Measurements from ENCODE around the gene LMNTD2.

LMNTD2 gene

DNA sequence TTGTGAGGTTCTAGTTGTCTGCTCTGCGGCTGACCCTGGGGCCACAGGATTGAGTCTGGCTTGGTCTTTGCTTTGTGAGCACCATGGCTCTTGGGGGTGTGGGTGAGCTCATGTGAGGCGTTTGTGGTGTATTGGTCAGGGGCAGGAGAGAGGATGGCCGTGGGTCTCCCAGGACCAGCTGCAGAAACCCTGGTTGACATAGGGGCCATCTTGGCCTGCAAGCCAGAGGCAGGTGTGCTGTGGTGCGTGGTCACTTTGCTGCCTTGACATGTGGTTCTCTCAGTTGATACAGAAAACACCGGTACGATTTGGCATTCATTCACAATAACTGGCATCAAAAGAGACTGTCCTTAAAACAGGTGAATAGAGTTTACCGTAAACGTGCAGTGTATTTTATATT is 27.0 kb upstream of the LMNTD2 start:
- no peak for DNase-seq

DNA sequence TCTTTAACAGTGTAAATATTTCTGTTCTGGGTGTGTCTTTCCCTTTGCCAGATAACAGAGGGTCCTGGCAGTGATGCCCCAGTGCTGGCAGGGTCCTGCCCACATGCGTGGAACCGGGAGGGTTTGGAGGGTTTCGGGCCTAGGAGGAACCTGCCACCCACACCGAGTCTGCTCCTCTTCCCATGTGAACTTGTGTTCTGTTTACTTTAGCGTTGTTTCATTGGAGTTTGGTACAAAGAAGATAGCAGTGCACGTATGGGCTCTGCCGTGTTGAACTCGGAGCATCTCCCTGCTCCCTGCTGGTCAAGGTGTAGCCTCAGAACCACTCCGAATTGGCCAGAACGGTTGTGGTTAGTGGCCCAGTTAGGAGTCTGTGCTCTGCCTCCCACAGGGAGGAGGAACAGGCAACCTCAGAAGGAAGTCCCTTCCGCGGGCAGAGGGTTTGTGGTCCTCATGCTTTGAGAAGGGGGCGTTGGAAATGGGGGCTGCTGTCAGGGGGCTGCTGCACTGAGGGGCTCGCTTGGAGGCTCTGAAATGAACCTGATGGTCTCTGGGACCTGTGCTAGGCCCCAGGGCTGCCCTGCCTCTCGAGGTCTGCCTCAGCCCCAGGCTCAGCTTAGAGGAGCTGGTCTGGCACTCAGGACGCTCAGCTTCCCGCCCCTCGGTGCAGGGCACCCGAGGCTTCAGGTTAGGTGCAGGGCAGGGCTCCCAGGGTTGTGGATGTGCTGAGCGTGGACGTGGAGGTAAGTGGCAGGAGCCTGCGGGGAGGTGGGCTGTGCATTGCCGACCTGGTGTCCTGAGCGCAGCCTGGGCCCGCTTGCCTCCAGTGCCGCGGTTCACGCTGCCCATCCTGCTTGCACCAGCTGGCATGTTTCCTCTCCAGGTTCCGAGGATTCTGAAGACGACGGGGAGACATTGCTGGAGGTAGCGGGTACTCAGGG is 26.1 kb upstream of the LMNTD2 start:
- no peak for DNase-seq

DNA sequence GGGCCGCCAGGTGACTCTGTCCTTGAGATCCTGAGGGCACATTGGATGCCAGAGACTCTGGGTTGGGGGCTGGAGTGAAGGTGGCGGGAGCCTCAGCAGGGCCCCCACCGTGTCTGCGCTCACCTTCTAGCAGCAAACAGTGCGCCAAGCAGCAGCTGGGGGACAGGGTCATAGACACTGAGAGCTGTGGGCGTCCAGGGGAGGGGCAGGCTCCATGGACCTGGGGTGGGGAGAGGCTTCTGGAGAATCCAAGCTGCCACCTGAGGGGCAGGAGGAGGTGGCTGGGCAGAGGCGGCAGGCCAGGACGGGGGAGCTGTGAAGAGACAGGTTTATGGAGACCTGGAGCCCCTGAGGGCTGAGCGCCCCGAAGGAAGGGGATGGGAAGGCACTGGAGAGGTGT is 23.7 kb upstream of the LMNTD2 start:
- DNase-seq: no peak

DNA sequence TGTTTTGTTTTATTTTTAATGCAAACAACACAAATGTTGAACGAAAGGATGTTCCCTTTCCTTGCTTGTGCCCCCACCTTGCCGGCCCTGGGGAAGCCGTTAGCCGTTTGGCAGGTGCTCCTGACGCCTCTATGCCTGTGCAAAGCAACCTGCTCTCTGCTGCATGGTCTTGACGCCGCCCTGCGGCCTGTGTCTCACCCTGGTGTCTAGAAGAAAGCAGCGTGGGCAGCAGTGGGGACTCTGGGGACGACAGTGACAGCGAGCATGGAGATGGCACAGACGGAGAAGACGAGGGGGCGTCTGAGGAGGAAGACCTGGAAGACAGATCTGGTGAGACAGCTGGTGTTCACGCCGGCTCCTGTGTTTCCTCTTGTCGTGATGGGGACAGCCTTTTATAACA is 21.2 kb upstream of the LMNTD2 start:
- DNase-seq: no peak

DNA sequence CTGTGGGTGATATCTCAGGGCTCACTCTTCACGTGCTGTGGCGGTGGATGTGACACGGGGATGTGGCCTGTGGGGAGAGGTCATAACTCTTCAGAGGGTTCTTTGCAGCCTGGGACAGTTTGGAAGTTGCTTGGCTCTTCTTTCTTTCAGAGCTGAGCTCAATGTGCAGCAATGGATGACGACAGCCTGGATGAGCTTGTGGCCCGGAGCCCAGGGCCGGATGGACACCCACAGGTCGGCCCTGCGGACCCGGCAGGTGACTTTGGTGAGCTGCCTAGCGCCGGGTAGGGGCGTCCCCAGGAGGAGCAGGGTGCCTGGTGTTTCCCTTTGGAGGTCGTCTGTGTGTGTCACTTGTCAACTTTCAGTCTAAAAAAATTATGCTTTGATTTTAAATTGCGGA is 20.8 kb upstream of the LMNTD2 start:
- no peak for DNase-seq

DNA sequence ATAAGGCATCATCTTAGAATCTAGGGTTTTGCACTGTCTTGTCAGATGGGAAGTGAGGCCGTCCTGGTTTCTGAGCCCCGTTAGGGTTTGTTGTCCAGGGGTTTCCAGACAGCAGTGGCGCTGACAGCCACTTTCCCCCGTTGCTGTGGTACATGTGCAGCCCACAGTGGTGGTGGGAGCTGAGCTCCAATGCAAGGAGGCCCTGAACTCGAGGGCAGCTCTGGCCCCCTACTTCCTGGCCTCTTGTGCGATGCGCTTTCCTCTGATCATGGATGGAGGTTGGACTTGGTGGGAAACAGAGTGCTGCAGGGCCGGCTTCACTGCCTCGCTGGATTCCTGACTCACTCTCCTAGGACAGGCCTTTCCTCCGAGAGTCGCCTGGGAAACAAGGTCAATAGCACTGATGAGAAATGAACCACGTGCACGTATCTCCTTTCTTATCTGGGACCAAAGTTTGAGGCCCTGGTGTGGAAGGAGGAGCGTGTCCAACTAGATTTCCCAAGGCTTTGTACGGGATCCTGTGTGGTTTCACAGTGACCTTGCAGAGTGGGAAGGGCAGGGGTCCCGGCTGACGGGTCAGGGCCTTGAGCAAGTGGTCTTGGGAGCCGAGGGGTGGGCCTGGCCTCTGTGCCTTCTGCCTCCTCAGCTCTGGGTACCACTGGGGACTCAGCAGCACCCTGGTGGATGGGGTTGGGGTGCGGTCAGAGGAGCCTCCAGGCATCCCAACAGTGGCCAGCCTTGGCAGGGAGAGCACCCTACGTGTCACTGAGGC is 19.5 kb upstream of the LMNTD2 start:
- DNase-seq: no peak

DNA sequence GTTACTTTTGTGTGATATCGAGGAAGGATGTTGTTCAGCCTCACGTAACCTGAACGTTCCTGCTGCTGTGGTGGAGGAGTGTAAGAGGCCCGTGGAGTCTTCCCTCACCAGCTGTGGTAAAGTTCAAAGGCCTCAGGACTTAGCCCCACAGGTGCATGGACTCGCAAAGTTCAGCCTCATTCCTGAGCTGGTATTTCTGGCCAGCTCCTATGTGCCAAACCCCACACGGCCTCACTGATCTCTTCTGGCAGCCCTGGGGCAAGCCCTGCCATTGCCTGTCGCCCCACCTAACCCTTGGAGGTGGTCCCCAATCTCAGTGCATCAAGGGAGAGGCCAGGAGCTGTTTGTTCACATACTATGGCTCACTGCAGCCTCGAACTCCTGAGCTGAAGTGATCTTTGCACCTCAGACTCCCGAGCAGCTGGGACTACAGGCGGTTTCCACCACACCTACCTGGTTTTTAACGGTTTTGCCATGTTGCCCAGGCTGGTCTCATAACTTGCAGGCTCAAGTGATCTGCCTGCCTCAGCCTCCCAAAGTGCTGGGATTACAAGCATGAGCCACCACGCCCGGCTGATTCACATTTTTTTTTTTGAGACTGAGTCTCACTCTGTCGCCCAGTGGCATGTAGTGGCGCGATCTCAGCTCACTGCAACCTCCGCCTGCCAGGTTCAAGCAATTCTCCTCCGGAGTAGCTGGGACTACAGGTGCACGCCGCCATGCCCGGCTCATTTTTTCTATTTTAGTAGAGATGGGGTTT is 17.9 kb upstream of the LMNTD2 start:
- no peak for DNase-seq

DNA sequence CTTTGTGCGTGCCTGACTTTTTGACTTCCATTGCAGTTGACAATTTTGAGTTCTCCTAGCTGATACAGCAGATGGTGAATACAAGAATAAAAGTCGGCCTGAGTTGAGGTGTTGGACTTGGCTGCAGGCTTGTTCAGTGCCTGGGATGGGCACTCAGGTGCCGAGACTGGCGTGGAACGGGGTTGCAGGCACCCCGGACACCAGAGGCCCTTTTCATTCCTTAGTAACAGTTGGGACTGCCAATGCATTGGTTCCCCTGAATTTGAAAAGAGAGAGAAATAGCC is 17.0 kb upstream of the LMNTD2 start:
- DNase-seq: no peak

DNA sequence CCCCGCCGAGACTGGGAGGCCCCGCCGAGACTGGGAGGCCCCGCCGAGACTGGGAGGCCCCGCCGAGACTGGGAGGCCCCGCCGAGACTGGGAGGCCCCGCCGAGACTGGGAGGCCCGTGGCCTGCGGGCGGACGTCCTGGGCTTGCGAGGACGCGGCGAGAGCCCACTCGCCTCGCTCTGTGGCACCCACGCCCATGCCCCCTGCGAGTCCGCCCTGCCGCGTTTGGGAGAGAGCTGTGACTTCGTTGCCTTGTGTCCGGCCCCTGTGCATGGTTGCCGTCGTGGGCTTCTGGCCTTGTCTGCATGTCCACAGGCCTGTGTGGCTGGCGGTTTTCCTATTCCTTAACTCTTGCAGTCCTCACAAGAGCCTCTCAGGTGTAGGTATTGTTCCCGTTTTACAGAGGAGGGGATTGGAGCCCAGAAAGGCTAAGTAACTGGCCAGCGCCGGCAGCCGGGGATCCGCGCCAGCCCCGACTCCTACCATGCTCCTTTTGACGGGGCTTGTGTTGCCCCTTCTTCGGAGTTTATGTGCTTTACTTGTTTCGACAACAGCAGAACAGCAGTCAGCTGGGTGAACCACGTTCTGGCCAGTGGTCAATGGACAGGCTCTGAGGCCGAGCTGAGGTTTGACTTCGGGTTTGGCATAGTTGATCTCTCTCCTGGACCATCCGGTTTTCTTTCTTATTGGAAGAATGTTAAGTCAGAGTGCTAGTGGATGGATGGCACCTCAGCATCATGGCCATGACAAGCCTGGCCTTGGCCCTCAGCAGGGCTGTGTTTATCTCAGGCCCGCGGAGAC is 16.5 kb upstream of the LMNTD2 start:
- no peak for DNase-seq

DNA sequence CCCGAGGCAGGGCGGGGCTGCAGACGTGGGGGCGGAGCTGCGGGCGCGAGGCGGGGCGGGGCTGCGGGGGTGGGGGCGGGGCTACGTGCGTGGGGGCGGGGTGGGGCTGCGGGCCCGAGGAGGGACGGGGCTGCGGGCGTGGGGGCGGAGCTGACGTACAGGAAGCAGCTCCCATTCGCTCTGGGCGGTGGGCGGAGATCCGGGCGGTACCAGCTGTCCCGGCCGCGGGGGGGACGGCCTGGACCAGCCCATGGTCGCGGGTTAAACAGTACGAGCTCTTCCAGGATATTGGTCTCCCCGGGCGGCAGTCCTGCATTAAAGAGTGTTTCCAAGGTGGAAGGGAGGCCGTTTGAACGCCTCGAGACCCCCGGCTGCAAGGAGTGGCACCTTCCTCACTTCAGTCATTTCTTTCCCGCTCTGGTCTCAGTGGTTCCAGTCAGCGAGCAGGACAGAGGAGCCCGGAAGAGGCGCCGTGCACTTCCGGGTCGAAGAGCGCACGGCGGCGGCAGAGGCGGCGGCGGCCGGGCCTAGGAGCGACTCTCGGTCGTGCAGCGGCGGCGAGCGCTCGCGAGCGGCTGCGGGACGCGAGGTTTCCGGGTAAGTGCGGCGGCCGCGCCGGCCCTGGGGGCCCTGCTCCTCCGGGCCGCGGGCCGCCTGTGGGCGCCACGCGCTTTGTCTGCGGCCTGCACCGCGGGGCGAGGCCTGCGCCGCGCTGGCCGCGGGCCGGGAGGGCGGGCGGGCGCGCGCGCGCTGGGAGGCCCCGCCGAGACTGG is 15.6 kb upstream of the LMNTD2 start, which contains the start of gene PHRF1:
TSS of gene PHRF1 (plus strand) at position 475 of the 773 bp plus-strand sequence. CDS start 5,043 bp downstream, outside the sequence.
- peak; percentile 96 for DNase-seq

DNA sequence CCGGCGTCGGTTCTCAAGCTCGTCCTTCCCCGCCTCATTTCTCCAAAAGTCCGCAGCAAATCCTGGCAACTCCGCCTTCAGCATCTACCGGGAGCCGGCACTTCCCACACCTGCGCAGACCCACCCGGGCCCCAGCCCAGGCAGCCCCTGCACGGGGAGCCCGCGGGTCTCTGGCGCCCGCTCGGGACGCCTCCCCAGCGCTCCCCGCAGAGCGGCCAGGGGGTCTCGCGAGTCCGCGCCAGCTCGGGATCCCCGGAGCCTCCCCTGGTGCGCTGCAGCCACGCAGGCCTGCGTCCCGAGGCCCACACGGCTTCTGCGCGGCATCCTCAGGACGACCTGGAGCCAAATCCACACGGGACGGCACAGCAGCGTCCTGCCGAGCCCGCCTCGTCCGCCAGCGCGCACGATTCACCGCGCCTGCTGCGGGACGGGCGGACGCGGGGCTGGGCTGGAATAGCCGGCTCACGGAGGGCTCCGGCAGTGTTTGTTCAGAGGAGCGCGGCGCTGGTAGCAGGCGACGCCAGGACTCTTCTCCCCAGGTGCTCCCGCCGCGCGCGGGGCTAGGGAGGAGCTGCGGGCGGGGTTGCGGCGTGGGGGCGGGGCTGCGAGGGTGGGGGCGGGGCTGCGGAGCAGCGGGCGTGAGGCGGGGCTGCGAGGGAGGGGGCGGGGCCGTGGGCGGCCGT is 14.9 kb upstream of the LMNTD2 start:
- DNase-seq: peak; percentile 80

DNA sequence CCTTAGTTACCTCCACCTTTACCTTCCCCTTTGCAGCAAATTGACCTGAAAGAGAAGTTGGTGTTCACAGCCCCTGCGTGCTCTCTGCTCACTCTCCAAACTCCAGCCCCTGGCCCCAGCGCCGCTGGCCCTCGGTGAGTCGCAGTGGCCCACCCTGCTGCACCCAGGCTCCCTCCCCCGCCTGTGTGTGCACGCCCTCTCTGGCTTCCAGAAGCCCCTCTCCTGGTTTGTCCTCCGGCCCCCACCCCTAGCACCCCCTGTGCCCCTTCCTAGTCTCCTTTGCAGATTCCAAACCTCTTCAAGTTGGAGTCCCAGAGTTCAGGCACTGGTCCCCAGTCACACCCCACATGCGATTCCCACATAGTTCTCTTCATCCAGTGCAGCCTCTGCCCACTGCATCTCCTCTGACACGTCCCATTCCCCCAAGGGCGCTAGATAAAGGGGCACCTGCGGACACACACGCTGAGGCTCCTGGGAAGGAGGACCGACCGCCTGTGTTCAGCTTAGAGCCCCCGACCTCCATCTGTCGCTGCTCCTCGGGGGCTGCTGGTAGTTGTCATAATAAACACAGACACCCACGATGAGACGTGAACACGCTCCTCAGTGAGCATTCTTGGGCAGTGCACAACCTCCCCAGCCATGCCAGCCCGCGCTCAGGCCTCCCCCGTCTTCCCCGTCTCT is 14.2 kb upstream of the LMNTD2 start:
- DNase-seq: no peak

DNA sequence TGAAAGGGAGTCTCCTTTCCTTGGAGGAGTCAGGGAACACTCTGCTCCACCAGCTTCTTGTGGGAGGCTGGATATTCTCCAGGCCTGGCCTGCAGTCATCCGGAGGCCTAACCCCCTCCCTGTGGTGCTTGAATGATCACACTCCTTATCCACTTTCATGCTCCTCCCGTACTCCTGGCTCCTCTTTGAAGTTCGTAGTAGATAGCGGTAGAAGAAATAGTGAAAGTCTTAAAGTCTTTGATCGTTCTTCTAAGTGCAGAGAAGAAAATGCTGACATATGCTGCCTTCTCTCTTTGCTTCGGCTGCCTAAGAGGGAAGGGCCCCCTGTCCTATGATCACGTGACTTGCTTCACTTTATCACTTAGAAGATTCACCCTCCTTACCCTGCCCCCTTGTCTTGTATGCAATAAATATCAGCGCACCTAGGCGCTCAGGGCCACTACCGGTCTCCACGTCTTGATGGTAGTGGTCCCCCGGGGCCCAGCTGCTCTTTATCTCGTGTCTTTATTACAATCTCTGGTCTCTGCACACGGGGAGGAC is 13.6 kb upstream of the LMNTD2 start:
- peak; percentile 64 for DNase-seq

DNA sequence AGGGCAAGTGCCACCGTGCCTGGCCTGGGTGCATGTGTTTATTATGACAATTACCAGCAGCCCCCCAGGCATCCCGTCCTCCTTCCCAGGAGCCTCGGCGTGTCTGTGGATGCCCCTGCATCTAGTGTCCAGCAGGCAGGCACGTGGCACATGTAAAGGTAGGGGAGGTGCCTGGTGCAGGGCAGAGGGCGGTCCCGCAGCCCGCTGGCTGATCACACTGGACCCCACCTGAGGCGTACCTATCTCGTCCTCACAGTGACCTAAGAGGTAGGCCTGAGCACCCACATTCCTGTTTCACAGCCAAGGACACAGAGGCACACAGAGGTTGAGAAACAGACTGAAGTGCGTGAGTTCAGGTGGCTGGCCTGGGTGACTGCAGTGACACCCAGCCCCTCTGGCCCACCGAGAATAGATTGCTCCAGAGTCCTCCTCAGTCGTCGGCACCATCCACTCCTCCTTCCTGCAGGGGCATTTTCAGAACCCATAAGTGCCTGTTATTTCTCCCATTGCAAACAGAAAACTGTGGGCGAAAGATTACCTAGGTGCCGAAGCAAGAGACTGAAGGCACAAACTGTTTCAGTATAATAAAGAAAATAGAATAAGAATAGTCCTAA is 12.7 kb upstream of the LMNTD2 start:
- DNase-seq: no peak

DNA sequence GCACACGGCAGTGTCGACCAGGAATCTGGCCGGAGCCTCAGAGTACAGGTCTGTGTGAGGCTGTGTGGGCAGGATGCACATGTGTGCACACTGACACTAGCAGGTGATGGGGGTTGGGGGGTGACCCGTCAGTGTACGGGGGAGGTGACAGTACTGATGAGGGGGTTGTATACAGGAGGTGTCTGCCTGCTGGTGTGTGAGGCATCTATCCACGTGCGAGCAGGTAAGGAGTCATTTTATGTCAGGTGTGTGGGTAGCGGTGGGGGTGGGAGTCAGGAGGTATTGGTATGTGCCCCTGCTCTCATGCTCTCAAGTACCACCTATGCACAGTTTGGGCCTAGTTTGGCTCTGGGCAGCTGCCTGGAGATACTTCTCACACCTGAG is 11.3 kb upstream of the LMNTD2 start:
- no peak for DNase-seq

DNA sequence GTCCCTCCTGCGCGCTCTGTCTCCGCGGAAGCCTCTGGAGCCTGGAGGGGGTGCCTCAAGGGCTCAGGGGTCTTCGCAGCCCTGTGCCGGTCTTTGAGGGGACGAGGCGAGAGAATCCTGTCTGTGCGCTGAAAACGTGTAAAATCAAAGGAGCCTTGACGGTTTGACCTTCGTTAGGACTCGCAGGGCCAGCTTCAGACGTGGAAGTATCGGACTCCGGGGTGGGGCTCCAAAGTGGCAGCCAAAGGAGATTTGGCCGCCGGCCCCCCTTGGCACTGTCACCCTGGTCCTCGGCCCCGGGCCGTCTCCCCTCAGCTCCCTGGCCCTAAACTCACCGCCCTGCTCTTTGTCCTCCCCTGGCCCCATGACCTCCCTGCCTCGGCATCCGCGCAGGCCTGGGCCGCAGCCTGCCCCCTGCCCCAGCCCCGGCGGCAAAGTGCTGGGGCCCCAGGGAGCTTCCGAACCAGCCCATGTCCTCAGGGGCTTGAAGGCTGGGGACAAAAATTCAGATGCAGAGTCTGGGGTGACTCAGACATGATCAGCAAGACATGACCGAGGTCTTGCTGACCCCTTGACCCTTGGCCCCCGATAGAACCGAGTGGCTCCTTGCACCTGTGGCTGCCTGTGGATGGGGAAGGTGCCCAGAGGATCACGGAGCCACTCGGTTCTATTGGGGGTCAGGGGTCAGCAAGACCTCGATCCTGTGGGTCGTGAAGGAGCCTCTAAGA is 8.8 kb upstream of the LMNTD2 start:
- DNase-seq: no peak

DNA sequence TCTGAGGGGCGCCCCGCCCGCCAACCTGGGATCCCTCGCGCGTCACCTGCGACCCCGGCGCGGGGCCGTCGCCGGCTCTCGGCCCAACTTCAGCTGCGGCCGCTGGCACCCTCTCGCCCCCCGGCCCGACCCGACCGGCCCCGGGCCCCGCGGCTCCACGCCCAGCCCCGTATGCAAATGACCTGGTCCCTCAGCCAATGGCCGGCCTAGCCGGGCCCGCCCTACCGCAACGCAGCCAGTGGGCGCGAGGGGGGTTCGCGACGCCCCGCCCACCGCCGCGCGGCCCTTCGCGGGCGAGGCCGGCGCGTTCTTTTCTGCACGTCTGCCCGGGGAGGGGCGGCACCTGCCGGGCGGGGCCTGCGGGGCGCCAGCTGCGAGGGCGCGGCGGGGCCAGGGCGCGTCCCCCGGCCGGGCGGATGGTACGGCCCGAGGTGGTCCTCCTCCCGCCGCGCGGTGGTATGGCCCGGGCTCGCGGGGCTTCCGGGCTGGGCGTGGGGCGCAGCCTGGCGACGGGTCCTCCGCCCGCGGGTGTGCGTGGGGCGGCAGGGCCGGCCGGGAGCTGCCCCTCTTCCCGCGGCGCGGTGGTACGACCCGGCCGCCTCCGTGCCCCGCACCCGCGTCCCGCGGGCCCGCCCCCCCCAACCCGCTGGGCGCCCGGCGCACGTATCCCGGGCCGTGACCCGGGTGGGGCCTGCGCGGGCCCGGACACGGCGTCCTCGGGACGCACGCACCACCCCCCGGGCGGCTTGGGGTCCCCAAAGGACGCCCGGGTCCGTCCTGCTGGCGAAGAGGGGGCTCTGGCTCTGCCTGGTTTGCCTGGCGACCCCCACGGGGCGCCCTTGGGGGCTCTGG is 8.0 kb upstream of the LMNTD2 start:
- peak; percentile 97 for DNase-seq

DNA sequence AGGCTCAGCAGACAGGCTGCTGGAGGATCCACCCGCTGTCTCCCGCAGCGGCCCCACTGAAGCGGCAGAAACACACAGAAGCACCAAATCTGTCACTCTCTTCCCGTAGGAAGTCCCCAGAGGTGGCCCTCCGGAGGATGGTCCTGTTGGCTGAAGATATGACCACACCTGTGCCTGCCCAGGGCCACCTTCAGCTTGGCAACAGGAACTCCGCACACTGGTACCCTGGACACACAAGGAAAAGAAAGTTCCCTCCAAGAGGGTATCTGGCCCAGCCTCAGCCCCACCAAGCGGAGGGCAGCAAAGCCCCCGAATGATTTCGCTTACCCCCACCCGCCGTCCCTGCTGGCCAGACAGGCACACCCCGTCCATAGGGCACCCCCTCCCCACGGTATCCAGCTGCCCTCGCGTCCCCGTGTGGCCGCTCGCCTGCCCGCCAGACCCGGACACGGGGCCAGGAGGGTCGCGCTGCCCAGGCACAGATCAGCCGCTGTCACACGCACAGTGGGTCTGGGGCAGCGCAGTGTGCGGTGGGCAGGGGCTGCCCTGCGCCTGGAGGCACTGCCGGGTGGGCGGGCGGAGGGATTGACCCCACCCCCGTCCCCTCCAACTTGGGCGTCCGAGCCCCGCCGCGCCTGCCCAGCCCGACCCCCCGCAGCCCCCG is 7.2 kb upstream of the LMNTD2 start:
- no peak for DNase-seq

Measured in OCI-M1 (cell line).